Activated T-helper 17 cell treated with anti-CD3 and anti-CD28 coated beads, Interleukin-2, amount 50 U/mL, for 72 hours (primary cell): ENCODE data around the gene LRRC46. TPM values are rescaled to one million over a fixed set of nuclear protein-coding genes. Genes with fewer than 3 reads are reported as not detected.

Experiments
- ATAC-seq: fragments of 150-1000 bp; cut with Tn5 transposase; replicated peaks from 2 replicates; pipeline ENCODE4 v1.10.0; 2021; ENCODE audit warnings: mild to moderate bottlenecking, moderate library complexity
- H3K27ac Mint-ChIP-seq: one replicate; pipeline ENCODE4 v1.8.0; 2022; ENCODE audit warnings: mixed read lengths
- H3K27me3 Mint-ChIP-seq: one replicate; pipeline ENCODE4 v1.8.0; 2022; ENCODE audit warnings: mixed read lengths
- H3K36me3 Mint-ChIP-seq: one replicate; pipeline ENCODE4 v1.8.0; 2022; ENCODE audit warnings: low read depth, mild to moderate bottlenecking, mixed read lengths
- H3K4me1 Mint-ChIP-seq: one replicate; pipeline ENCODE4 v1.8.0; 2022; ENCODE audit warnings: mixed read lengths
- H3K4me3 Mint-ChIP-seq: one replicate; pipeline ENCODE4 v1.8.0; 2022; ENCODE audit warnings: mild to moderate bottlenecking, mixed read lengths
- H3K9me3 Mint-ChIP-seq: one replicate; pipeline ENCODE4 v1.8.0; 2022; ENCODE audit warnings: mixed read lengths
- total RNA-seq, 2 donors: library from RNA; stranded (reverse); gene quantifications; one replicate each; pipeline ENCODE4 v1.2.3, GENCODE V29; 2022

Gene LRRC46
- total RNA-seq, 2 donors from 2014 or later: 0.58 to 0.61 TPM

DNA sequence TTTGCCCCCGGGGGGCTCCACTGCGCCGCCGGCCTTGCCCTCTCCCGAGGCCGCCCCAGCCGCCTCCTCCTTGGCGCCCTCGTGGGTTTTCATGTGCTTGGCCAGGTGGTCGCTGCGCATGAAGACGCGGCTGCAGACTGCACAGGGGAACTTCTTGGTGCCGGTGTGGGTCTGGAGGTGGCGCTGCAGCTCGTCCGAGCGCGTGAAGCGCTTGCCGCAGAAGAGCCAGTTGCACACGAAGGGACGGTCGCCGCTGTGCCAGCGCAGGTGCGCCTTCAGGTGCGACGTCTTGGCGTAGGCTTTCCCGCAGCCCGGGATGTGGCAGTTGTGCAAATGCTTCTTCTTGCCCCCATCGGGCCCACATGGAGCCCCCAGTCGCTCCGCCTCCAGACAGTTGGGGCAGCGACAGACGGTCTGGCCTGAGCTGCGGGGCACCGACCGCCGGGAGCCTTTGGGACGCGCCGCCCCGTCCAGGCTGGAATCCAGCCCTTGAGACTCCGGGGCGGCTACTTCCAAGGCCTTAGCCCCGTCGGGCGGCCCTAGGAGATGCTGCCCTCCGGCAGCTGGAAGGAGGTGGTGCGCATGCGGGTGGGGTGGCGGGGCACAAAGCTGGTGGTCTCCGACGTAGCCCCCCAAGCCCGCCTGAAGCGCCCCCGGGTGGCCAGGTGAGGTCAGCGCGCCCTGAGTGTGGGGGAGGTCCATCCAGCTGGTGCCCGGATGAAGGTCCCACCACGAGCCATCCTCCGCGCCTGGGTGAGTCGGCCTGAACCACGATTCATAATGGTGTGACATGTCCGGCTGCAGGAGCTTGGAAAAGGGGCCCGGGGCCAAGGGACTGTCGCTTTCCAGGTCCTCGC lies 16.1 kb downstream of the LRRC46 start:
- Mint-ChIP-seq H3K27ac (no peak overlapping the region), H3K27me3 (peaks cover 42% of the 10 kb centered on the region), H3K4me1 (peaks cover 12% of the 10 kb centered on the region), H3K9me3 (no peaks in the 10 kb centered on the region), H3K36me3 (no peaks in the 10 kb centered on the region), H3K4me3 (no peak overlapping the region)
- no peak for ATAC-seq

DNA sequence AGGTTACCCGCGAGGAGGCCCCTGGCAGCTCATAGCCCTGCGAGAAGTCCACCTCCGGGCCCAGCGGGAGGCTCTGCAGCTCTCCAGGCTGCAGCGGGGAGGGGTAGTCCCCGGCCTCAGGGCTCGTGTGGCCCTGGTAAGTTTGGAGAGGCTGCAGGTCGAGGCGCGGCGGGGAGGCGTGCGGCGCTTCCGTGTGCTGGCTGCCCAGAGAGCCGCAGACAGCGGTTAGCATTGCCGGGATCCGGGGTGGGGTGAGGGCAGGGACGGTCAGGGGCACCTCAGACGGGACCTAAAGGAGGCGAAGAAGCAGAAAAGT lies 16.7 kb downstream of the LRRC46 start:
- peaks cover 46% of the 10 kb centered on the region for H3K27me3 Mint-ChIP-seq
- peaks cover 9% of the 10 kb centered on the region for H3K4me1 Mint-ChIP-seq
- no peaks in the 10 kb centered on the region for H3K36me3 Mint-ChIP-seq
- no peaks in the 10 kb centered on the region for H3K9me3 Mint-ChIP-seq
- no peak for ATAC-seq
- H3K27ac Mint-ChIP-seq: no peak overlapping the region
- H3K4me3 Mint-ChIP-seq: no peak overlapping the region

DNA sequence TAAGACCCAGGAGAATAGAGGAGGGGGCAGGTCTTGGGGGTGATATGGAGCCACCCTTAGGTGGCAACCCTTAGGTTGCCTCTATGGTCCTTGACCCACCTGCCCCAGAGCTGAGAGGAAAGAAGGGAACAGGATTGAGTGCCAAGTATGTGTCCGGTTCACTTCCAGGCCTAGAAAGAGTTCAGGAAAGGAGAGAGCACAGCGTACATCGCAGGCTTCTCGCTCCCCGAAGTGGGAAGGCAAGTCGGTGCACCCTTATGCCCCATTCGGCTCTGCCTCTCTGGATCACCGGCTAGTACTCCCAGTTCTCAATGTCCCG lies 18.9 kb downstream of the LRRC46 start:
- Mint-ChIP-seq H3K4me3 (peak overlapping the region; percentile 49), H3K36me3 (no peaks in the 10 kb centered on the region), H3K4me1 (peaks cover 8% of the 10 kb centered on the region), H3K27ac (no peak overlapping the region), H3K9me3 (no peaks in the 10 kb centered on the region), H3K27me3 (peaks cover 54% of the 10 kb centered on the region)
- no peak for ATAC-seq

DNA sequence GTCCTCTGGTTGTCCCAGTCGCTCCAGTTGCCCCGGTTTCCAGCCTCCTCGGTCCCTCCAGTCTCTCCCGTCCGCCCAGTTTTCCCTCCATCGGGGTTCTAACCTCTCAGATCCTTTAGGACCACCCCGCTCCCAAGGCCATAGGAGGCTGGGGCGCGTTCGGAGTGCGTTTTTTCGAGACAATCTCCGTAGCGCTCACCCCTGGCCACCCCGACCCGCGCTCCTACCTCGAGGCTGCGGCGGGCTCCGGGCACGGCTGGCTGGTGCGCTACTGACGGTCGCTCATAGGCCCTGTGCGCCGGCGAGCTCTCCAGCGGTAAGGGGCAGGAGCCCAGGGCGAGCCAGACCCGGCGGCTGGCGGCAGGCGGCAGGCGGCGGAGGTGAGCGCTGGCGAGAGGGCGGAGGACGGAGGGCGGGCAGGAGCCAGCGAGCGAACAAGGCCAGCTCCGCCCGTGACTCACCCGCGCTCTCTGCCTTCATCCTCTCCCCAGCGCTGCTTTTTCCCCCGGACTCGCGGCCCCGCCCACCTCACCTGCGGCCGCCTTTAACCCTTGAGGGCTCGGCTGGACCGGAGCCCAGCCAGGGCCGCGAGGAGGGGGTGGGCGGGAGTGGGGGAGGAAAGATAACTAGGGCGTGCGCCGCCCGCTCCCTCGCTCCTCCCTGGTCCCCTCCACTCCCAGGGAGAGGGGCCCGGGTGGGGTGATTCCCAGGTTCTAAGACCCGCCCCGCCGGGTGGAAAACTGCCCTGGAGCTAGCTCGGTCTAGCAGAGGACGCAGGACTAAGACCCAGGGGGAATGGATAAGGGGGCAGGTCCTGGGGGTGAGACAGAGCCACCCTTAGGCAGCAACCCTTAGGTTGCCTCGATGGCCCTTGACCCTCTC lies 19.5 kb downstream of the LRRC46 start, which contains the start of gene SP6:
SP6 (minus strand) TSS at position 472 of the 882 bp plus-strand sequence. CDS start 2,734 bp downstream, outside the sequence.
- Mint-ChIP-seq H3K4me1 (peaks cover 8% of the 10 kb centered on the region), H3K9me3 (no peaks in the 10 kb centered on the region), H3K4me3 (peak within 1 kb of the TSS; percentile 57)

DNA sequence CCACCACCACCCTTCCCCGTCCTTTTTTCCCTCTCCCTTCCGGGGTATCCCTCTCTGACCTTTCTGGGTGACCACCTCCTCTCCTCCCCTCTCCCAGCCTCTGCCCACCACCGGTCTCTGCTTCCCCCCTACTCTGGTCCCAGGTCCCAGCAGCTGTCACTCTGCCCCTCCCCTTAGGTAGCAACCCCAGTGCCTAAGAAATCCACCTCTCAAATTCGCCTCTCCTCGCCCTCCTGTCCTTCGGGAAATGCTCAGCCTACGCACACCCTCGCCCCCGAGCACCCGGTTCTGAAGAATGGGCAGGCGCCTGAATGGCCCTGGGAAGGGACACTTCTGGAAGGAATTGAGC lies 20.3 kb downstream of the LRRC46 start:
- Mint-ChIP-seq H3K27me3 (peaks cover 45% of the 10 kb centered on the region), H3K9me3 (no peaks in the 10 kb centered on the region), H3K4me3 (peak overlapping the region; percentile 57), H3K36me3 (no peaks in the 10 kb centered on the region), H3K4me1 (peaks cover 8% of the 10 kb centered on the region), H3K27ac (no peak overlapping the region)
- ATAC-seq: no peak

More for the DNA sequence above, 19.5 kb downstream of the LRRC46 start, which contains the start of gene SP6:
- Mint-ChIP-seq H3K27ac (no peak within 1 kb of the TSS), H3K27me3 (peaks cover 52% of the 10 kb centered on the region), H3K36me3 (no peaks in the 10 kb centered on the region)
- peak; percentile 97 for ATAC-seq

DNA sequence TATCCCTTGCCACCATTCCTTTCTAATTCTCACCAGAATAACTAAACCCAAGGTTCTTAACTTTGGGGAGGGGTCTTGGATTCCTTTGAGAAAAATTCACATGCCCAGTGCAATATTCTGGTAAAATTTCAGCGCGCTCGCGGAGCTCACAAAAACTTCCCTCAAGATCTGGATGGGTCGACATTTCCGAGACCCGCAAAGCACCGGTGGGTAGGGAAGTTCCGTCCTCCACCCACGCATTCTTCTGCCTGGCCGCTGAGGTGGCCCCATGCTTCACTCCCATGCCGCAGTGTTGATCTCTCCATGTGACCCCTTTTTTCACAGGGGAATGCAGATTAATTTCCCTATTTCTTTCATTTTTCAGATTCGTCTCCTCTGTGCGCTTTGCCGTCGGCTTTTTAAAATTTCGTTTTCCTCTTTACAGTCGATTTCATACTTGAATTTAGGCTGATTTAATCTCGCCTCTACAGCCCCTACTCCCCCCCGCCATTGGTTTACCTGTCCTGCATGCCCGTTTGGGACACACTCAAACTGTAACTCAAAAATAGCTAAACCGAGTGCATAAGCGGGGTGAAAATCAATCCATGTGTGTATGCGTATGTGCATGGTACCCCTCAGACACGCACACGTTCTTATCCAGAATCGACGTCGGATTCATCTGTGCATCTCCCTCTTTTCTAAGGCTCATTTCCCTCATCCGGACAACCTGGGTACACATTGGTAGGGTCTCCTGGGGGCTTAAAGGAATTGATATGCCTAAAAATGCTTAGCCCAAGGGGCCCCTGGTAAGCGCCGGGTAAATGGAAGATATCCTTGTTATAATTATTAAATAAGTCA lies 20.9 kb downstream of the LRRC46 start:
- H3K27ac Mint-ChIP-seq: no peak overlapping the region
- ATAC-seq: no peak
- peaks cover 8% of the 10 kb centered on the region for H3K4me1 Mint-ChIP-seq
- H3K4me3 Mint-ChIP-seq: peak overlapping the region; percentile 57
- no peaks in the 10 kb centered on the region for H3K9me3 Mint-ChIP-seq
- H3K27me3 Mint-ChIP-seq: peaks cover 43% of the 10 kb centered on the region
- H3K36me3 Mint-ChIP-seq: no peaks in the 10 kb centered on the region

DNA sequence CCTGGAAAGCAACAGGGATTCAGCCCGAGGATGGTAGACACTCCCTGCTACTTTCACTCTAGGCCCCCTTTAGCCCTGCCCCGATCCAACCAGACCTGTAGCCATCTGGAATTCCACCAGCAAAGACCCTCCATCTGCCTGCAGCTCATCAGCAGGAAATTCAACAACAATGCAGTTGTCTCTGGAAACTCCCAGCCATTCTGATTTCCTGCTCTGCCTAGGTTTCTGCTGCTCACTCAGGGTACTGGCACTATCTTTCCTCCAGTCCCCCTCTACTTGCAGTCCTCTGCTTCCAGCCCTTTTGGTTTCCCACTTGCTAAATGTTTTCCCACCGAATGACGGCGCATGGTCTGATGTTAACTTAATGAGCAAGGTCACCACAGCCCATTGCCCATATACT lies 22.1 kb downstream of the LRRC46 start:
- H3K27me3 Mint-ChIP-seq: peaks cover 48% of the 10 kb centered on the region
- no peak overlapping the region for H3K4me3 Mint-ChIP-seq
- peaks cover 8% of the 10 kb centered on the region for H3K4me1 Mint-ChIP-seq
- ATAC-seq: no peak
- H3K27ac Mint-ChIP-seq: no peak overlapping the region
- H3K36me3 Mint-ChIP-seq: no peaks in the 10 kb centered on the region
- H3K9me3 Mint-ChIP-seq: no peaks in the 10 kb centered on the region

DNA sequence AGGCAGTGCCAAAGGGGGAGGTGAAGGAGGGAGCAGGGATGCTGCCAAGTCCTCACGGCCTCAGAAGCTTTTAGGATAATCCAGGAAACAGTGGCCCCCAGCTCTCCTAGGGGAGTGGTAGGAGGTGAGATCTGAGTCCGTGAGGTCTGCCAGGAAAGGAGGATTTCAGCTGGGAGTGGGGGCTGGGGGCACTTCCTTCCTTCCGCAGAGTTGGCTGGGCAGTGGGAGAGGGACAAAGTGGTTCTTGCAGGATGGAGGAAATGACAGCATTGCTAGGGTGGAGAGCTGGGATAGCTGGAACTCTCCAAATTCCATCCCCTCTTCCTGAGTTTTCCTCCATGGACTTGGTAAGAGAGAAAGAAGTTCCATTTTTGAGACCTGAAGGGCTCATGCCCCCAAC lies 24.3 kb downstream of the LRRC46 start:
- Mint-ChIP-seq H3K4me1 (peaks cover 8% of the 10 kb centered on the region), H3K27ac (no peak overlapping the region), H3K36me3 (no peaks in the 10 kb centered on the region), H3K27me3 (peaks cover 45% of the 10 kb centered on the region), H3K9me3 (no peaks in the 10 kb centered on the region), H3K4me3 (no peak overlapping the region)
- ATAC-seq: no peak

DNA sequence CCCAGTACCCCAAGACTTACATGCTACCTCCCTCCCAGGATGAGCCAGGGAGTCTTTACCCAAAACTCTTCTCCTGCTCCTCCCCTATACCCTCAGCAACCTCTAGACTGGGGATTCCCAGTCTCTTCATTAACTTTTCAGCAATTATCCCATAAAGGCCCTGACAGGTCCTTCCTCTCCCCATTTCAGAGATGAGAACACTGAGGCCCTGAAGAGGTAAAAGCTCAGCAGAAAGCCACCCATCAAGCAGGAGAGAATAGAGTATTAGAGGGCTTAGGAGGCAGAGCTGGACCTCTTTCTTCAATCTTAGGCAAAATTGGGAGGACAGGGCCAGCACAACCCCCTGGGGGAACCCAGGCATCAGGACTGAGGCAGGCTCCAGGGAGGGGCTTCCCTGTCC lies 25.4 kb downstream of the LRRC46 start:
- no peaks in the 10 kb centered on the region for H3K9me3 Mint-ChIP-seq
- no peak overlapping the region for H3K4me3 Mint-ChIP-seq
- no peak for ATAC-seq
- H3K27me3 Mint-ChIP-seq: peaks cover 45% of the 10 kb centered on the region
- H3K27ac Mint-ChIP-seq: no peak overlapping the region
- H3K36me3 Mint-ChIP-seq: no peaks in the 10 kb centered on the region
- peaks cover 7% of the 10 kb centered on the region for H3K4me1 Mint-ChIP-seq

DNA sequence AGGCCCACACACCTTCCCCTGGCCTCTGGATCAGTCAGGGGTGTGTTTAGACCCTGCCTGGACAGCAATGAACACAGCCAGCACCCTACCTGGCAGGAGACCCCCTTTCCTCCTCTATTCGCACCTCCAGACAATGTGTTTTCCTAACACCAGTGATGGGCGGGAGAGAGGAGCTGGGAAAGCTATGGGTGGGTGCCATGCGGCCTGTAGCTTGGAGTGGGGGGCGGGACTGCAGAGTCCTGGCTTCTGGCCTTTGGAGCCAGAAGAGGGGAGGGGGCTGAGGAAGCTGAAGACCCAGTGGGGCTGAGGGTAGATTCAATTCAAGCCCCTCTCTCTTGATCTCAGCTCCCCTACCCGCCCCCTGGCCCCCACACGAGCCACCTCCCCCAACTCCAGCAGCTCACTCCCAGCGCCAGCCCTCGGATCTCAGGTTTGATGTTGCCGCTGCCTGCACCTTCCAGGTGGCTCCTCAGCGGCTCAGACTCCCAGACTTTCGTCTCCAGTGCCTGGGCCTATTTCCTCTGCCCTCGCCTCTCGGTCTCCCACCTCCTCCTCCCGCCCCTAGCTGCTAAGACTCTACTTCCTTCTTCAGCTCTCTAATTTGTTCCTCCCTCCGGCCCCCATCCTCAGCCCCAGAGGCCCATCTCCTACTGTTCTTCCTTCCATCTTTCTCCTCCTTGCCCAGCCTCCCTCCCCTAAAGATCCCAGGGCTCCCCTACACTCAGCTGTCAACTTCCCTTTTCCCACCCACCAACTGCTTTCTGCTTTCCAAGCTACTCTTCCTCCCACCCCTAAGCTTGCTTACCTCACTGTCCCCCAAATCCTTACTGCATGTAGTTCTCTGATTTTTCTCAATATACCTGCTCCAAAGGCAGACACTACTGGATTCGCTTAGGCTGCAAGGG lies 26.3 kb downstream of the LRRC46 start:
- H3K27me3 Mint-ChIP-seq: peaks cover 37% of the 10 kb centered on the region
- H3K36me3 Mint-ChIP-seq: no peaks in the 10 kb centered on the region

DNA sequence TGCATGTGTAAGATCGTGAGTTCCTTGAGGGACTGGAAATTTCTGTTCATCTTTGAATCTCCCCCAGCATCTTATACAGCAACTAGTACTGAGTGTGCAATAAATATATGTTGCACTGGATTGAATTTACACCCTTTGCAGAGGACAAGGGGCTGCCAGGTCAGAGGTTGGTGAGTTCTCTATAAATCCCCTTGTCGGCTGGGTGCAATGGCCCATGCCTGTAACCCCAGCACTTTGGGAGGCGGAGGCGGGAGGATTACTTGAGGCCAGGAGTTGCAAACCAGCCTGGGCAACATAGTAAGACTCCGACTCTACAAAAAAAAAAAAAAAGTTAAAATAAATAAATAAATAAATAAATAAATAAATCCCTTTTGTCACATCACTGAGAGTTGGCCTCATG lies 28.9 kb downstream of the LRRC46 start:
- Mint-ChIP-seq H3K9me3 (no peaks in the 10 kb centered on the region), H3K27ac (no peak overlapping the region), H3K4me3 (no peak overlapping the region), H3K27me3 (peaks cover 19% of the 10 kb centered on the region), H3K36me3 (no peaks in the 10 kb centered on the region), H3K4me1 (peaks cover 11% of the 10 kb centered on the region)
- no peak for ATAC-seq

More for the DNA sequence above, 26.3 kb downstream of the LRRC46 start:
- no peaks in the 10 kb centered on the region for H3K4me1 Mint-ChIP-seq
- ATAC-seq: no peak
- no peaks in the 10 kb centered on the region for H3K9me3 Mint-ChIP-seq
- no peak overlapping the region for H3K4me3 Mint-ChIP-seq
- no peak overlapping the region for H3K27ac Mint-ChIP-seq

DNA sequence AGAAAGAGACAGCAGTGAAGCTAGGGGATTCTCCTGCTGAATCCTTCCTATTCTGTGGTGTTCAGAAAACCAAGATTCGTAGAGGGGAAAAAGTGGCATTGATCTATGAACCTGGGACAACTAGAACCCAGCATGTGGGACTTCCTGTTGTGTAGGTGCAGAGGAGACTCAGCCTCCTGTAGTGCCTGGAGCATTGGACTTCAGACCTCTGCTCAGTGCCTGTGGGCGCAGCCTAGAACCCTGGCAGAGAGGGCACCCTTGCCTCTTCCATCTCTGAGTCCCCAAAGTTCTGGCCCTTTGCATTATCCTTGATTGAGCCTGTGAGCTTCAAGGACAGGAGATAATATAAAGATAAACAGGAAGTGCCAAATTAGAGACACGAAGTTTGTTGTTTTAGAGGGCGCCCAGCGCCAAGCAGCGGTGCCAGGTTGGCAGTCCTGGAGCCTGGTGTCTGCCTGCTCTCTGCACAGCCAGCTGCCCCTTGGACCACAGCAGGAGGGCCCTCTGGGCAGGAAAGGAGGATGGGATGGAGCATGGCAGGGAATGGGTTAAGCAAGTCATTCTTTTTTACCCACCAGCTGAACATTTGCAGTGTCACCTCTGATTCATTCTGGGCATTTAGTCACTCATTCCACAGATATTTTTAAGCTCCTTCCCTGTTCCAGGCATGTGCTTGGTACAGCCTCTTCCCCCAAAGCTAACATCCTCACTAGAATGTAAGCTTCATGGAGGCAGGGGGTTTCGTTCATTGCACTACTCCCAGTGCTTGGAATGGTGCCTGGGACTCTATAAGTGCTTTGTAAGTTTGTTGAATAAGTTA lies 31.4 kb downstream of the LRRC46 start:
- Mint-ChIP-seq H3K27ac (peak overlapping the region; percentile 2), H3K4me3 (no peak overlapping the region), H3K9me3 (no peaks in the 10 kb centered on the region), H3K27me3 (peaks cover 17% of the 10 kb centered on the region), H3K36me3 (no peaks in the 10 kb centered on the region), H3K4me1 (peaks cover 11% of the 10 kb centered on the region)
- ATAC-seq: peak; percentile 57

DNA sequence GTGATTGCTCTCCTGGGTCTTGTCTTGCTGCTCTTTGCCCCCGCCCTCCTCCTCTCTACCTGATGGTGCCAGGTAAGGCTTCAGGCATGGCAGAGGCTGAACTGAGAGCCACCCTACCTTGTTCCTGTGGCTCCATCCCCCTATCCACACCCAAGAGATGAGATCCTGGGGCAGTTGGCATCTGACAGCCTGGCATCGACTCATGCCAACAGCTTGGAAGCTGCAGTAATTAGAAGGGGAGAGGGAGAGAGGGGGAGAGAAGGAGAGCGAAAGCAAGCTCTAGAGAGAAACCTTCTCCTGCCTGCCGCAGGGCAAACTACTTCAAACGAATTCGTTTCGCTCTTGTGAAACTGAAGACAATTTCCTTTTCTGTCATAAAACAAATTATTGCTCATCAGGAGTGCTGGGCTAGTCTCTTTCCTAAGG lies 33.3 kb downstream of the LRRC46 start:
- Mint-ChIP-seq H3K9me3 (no peaks in the 10 kb centered on the region), H3K27me3 (peaks cover 10% of the 10 kb centered on the region), H3K36me3 (no peaks in the 10 kb centered on the region), H3K27ac (no peak overlapping the region), H3K4me3 (no peak overlapping the region), H3K4me1 (peaks cover 11% of the 10 kb centered on the region)
- peak; percentile 81 for ATAC-seq
